RWPE1 (cell line): ENCODE measurements around the gene ATF1.
A peak's percentile ranks its signal among the peaks of the same experiment; 100 is the strongest.

Source experiments
- CTCF ChIA-PET: fragments of 350-600 bp; sonication (Branson Sonifier 250); formaldehyde crosslinking; extraction: SDS; loops from one replicate; lab custom pipeline; 2021; lab: Yijun Ruan, JAX
- POLR2A ChIA-PET: fragments of 400-600 bp; formaldehyde crosslinking; extraction: SDS; loops from one replicate; lab custom pipeline; 2020; ENCODE audit warnings: antibody characterized with exemption; ENCODE audit not compliant: low non-redundant PET; lab: Yijun Ruan, JAX
- DNase-seq: peaks from one replicate; pipeline ENCODE4 v3.0.0; 2012; ENCODE audit warnings: low spot score
- H3K27ac ChIP-seq: fragments of 450-650 bp; 2 replicates; pipeline ENCODE4 v1.5.1; 2017
- TF ChIP-seq, protein P1 (sequence below): fragments of 450-650 bp; conservative IDR thresholded peaks from 2 replicates; pipeline ENCODE4 v1.5.1; 2017; ENCODE audit warnings: low read depth, mild to moderate bottlenecking

ATF1 gene

DNA sequence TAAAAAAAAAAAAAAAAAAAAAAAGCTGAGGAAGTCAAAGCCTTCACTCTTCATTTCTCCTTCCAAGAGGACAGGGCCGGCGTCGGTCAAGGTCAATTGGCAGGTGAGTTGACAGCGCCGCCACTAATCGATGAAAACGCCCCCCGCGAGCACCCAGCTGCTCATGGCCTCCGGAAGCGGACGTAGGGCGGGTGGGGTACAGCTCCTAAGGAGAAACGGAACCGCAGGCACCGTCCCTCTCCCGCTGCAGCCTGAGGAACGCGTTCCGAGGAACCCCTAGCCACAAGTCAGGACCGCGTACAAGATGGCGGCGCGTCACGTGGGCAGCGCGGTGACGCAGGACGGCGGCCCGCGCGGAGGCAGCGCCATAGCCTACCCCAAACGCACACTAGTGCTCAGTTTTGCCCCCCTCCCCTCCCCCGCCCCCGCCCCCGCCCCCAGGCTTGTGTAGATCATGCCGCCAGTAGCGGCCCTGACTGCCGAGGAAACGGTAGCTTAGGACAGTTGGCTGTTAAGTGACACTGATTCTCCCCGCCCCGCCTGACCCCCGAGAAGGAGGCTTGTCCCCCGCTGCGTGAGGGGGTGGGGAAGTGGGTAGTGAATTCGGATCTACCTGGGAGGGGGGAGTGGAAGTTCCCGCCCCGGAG is at the start of gene ATF1:
ATF1 (plus strand) TSS at position 463 of the 647 bp plus-strand sequence. CDS start 16,045 bp downstream, outside the sequence.
- H3K27ac ChIP-seq = peak within 1 kb of the TSS; percentile 95
- POLR2A ChIA-PET = interaction anchor here (0.5 to 1.3 kb wide), 4 partner anchors 23 to 263 kb away, joined by 3 to 12 read pairs (median 6); no protein-coding TSS in a partner anchor
- DNase-seq = peak; percentile 93
- TF ChIP-seq, protein P1, sequence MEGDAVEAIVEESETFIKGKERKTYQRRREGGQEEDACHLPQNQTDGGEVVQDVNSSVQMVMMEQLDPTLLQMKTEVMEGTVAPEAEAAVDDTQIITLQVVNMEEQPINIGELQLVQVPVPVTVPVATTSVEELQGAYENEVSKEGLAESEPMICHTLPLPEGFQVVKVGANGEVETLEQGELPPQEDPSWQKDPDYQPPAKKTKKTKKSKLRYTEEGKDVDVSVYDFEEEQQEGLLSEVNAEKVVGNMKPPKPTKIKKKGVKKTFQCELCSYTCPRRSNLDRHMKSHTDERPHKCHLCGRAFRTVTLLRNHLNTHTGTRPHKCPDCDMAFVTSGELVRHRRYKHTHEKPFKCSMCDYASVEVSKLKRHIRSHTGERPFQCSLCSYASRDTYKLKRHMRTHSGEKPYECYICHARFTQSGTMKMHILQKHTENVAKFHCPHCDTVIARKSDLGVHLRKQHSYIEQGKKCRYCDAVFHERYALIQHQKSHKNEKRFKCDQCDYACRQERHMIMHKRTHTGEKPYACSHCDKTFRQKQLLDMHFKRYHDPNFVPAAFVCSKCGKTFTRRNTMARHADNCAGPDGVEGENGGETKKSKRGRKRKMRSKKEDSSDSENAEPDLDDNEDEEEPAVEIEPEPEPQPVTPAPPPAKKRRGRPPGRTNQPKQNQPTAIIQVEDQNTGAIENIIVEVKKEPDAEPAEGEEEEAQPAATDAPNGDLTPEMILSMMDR = no peak
- CTCF ChIA-PET = interaction anchor here (0.7 kb wide), 1 partner anchor 31 kb away, joined by 3 read pairs; no protein-coding TSS in a partner anchor

GRCh38 chr12:50715174-50715573 is 48.7 kb upstream of the ATF1 start:
- TF ChIP-seq, protein P1 = no peak
- ChIA-PET CTCF (no interaction called here), POLR2A (interaction anchor here (0.6 kb wide), 1 partner anchor 432 kb away, joined by 3 read pairs; the partner anchor contains the start of gene LIMA1)
- no peak for DNase-seq
- no peak overlapping the region for H3K27ac ChIP-seq

- ChIA-PET CTCF (no interaction called here), POLR2A (no interaction called here)
- H3K27ac ChIP-seq = no peak overlapping the region
- TF ChIP-seq, protein P1 = no peak
- no peak for DNase-seq
These were observed 45.1 kb upstream of the ATF1 start for GRCh38 chr12:50718760-50719159.

GRCh38 chr12:50720085-50720484 is 43.8 kb upstream of the ATF1 start:
- ChIA-PET CTCF (no interaction called here), POLR2A (no interaction called here)
- DNase-seq = no peak
- no peak overlapping the region for H3K27ac ChIP-seq
- TF ChIP-seq, protein P1 = no peak

DNA sequence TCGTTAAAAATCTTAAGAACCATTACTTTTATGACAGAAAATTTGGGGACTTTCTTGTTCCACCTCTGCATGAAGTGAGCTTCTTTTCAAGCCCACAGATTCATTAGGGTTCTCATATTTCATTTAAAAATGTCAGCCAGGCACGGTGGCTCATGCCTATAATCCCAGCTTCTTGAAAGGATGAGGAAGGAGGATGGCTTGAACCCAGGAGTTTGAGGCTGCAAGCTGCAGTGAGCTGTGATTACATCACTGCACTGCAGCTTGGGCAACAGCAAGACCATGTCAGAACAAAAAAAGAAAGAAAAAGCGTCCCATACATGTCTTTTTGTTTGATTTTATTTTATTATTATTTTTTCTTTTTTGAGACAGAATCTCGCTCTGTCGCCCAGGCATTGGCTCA is 43.4 kb upstream of the ATF1 start:
- POLR2A ChIA-PET = no interaction called here
- no peak overlapping the region for H3K27ac ChIP-seq
- CTCF ChIA-PET = interaction anchor here (0.5 kb wide), 1 partner anchor 216 kb away, joined by 4 read pairs; the partner anchor contains the start of gene DIP2B
- TF ChIP-seq, protein P1 = no peak
- DNase-seq = no peak

- ChIA-PET CTCF (no interaction called here), POLR2A (no interaction called here)
- H3K27ac ChIP-seq = no peak overlapping the region
- TF ChIP-seq, protein P1 = no peak
- DNase-seq = no peak
These were observed 40.0 kb upstream of the ATF1 start for GRCh38 chr12:50723865-50724264.
